Subcutaneous adipose tissue (tissue), 4 donors: ENCODE data around the gene SLC8A2. TPM values are rescaled to one million over a fixed set of nuclear protein-coding genes. Genes with fewer than 3 reads are reported as not detected.

Experiments used
- total RNA-seq, 4 donors: library from RNA; depleted of rRNA; stranded (reverse); fragments of >200 nt; gene quantifications; one replicate each; pipeline ENCODE4 v1.1.0, GENCODE V29; 2016
- TF ChIP-seq, protein P1 (sequence below): fragments of 450-650 bp; IDR thresholded peaks from one replicate; pipeline ENCODE4 v1.5.1; 2016; ENCODE audit warnings: low read depth, mild to moderate bottlenecking, control low read depth, antibody characterized with exemption, moderate library complexity

The SLC8A2 gene
- total RNA-seq, 4 donors from 2014 or later: 0.17 to 4.3 (median 0.22) TPM; not detected in 1

DNA sequence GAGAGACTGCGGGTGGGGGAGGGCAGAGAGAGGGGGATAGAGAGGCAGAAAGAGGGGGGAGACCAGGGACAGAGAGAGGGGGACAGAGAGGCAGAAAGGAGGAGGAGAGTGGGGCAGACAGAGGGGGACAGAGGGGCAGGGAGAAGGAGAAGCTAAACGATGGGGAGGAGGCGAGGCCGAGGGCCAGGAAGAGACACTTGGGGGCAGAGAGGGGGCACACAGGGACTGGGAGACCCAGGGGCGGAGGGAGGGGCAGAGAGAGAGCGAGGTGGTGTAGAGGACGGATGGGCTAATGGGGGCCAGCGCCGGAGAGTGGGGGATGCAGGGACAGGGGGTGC is 53.0 kb downstream of the SLC8A2 start:
- TF ChIP-seq, protein P1, sequence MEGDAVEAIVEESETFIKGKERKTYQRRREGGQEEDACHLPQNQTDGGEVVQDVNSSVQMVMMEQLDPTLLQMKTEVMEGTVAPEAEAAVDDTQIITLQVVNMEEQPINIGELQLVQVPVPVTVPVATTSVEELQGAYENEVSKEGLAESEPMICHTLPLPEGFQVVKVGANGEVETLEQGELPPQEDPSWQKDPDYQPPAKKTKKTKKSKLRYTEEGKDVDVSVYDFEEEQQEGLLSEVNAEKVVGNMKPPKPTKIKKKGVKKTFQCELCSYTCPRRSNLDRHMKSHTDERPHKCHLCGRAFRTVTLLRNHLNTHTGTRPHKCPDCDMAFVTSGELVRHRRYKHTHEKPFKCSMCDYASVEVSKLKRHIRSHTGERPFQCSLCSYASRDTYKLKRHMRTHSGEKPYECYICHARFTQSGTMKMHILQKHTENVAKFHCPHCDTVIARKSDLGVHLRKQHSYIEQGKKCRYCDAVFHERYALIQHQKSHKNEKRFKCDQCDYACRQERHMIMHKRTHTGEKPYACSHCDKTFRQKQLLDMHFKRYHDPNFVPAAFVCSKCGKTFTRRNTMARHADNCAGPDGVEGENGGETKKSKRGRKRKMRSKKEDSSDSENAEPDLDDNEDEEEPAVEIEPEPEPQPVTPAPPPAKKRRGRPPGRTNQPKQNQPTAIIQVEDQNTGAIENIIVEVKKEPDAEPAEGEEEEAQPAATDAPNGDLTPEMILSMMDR: no peak

DNA sequence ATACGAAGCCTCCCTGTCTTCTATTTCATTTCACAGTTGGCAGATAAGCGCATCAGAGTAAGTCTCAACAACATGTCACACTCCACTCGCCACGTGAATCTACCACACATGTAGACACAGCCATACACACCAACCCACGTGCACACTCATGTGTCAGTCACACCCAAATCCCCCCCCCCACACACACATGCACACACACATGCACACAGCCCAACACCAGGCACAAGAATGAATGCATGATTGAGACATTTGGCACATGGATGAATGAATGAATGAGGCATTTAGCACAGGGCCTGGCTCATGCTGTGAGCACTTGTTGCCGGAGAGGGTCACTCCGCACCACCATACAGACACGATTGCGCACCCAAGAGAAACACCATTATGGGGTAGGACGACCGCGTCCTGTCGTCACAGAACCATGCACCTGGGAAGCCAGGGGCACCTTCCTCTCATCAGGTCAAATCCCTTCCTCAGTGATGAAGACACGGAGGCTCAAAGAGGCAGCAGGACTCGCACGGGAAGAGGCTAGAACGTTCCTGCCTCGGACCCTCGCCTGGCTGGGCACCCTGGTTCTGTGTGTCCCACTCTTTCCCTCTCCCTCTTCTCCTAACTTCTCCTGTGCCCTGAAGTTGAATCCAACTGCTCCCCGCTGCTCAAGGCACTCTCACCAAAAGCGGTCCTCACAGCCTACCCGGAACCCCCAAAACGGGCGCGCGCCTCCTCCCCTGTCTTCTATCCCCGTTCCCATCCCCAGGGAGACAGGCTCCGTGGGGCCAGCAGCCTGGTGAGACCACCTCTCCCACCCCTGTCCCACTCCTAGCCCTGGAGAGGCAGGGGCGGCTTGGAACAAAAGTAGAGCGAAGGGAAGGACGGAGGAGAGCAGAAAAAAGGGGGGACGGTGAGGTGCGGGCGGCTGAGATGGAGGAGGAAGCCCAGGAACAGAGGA is 53.7 kb downstream of the SLC8A2 start:
- TF ChIP-seq, protein P1: no peak

DNA sequence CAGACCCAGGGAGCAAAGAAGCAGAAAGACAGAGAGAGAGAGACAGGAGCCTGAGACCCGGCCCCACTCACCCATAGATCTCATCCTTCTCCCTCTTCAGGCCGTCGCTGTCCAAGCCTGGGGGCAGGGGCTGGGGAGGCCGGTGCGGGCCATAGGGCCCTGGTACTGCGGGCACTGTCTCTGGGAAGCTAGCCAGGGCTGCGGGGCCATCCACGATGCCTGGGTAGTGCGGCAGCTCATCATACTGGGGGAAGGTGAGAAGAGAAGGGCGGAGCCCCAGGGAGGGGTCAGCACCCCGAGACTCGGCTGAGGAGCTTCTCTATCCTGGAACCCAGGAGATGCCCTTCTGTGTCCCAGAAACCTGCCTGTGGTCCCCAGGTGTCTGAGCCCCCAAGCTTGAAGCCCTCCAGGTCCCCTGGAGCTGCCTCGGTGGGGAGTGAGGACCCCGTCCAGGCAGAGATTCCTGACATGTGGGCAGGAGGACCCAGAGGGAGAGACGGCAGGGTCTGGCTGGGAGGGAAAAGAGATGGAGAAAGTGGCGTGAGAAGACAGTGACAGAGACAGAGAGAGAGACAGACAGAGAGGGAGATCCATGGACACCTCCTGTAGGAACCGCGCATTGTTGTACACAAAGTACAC is 54.5 kb downstream of the SLC8A2 start:
- TF ChIP-seq, protein P1: no peak

DNA sequence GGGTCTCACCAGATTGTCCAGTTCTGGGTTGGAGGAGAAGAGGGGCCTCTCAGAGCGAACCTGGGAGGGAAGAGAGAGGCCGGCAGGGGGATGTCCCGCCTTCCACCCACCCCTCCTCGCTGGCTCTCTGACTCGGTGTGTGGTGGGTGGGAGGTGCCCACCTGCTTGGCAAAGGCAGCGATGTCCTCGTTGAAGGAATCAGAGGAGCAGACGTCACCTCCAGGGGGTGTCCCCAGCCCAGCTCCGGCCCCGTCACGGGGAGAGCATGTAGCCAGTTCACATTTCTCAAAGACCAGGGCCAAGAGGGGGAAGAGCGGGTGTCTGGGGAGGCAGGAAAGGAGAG is 55.1 kb downstream of the SLC8A2 start:
- TF ChIP-seq, protein P1: no peak

DNA sequence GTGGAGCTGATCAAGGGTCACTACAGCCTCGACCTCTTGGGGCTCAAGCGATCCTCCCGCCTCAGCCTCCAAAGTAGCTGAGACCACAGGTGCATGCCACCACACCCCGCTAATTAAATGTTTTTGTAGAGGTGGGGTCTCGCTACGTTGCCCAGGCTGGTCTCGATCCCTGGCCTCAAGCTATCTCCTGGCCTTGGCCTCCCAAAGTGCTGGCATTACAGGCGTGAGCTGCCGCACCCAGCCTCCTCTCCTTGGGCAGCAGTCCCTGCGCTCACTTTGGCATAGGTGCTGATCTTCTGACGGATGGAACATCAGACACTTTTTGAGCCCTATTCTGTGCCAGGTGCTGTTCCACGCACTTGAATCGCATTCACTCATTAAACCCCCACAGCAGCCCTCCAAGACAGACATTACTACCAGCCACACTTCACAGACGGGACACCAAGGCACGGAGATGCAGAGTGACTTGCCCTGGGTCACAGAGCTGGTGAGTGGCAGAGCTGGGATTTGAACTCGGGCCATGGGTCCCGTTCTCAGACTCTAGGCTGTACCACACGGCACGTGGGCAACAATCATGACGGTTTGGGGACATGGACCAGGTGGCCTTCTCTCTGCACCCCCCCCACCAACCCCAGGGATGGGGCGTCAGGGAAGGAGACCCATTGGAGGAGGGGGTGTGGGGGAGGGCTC is 55.6 kb downstream of the SLC8A2 start:
- TF ChIP-seq, protein P1: no peak

DNA sequence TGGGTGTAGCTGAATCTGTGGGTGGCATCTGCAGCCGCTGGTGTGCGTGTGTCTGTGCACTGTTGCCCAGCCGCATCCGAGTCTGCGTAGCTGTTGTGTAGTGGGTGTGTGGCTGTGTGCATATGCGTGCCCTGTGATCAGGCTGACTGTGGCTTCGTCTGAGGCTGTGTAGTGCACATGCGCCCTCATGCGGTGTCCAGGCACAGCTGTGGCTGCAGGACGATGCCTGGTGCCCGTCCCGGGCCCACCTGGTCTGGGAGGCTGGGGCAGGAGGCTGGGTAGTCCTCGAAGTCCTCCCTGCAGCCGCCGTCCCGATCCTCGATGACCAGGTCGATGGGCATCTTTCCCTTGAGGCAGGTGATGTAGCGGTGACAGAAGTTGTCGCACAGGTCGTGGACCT is 57.2 kb downstream of the SLC8A2 start:
- TF ChIP-seq, protein P1: no peak

DNA sequence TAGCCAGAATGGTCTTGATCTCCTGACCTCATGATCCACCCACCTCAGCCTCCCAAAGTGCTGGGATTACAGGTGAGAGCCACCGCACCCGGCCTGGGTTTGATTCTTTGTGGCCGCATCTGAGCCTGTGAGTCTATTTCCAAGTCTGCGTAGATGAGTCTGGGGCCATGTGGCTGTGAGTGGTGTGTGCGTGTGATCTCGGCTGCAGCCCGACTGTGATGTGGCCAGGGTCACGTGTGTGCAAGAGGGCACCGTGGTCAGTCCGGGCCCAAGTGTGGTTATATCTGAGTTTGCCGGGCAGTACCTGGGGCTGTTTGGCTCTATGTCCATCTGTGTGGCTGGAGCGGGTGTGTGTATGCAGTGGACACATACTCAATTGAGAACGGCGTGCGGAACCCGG is 57.8 kb downstream of the SLC8A2 start:
- TF ChIP-seq, protein P1: no peak
